ELR (cell line): ENCODE data around the gene EIF4G3.
"Not testable (repeated sequence)": the region's sequence is repeated elsewhere in the genome, so short reads cannot be mapped to it uniquely, and the experiment has no call there.

Experiments
- DNase-seq: peaks from one replicate; pipeline ENCODE4 v3.0.0-alpha.2; 2015; ENCODE audit warnings: low read depth

Gene EIF4G3

GRCh38 chr1:21030181-21030580, 146.5 kb downstream of the EIF4G3 start:
- no peak for DNase-seq

GRCh38 chr1:21028520-21029145, 148.1 kb downstream of the EIF4G3 start:
- no peak for DNase-seq

- no peak for DNase-seq
Measured at GRCh38 chr1:21027805-21028204, 148.9 kb downstream of the EIF4G3 start.

DNA sequence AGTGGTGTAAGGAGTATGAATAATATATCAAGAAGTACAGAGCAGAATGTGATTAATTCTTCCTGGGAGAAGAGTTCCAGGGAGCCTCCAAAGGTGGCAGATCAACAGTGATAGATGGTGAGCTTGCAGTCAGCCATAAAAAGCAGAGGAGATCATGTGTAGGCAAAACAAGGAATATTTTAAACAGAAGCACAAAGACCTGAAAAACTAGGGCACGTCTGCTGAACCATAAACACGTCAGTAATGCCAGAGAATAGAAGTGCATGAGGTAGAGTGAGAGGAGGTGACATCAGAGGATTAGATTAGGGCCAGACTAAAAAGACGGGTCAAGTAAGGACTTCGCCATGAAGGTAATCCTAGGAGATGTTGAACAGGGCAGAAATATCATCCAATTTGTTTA, 151.8 kb downstream of the EIF4G3 start:
- no peak for DNase-seq

DNA sequence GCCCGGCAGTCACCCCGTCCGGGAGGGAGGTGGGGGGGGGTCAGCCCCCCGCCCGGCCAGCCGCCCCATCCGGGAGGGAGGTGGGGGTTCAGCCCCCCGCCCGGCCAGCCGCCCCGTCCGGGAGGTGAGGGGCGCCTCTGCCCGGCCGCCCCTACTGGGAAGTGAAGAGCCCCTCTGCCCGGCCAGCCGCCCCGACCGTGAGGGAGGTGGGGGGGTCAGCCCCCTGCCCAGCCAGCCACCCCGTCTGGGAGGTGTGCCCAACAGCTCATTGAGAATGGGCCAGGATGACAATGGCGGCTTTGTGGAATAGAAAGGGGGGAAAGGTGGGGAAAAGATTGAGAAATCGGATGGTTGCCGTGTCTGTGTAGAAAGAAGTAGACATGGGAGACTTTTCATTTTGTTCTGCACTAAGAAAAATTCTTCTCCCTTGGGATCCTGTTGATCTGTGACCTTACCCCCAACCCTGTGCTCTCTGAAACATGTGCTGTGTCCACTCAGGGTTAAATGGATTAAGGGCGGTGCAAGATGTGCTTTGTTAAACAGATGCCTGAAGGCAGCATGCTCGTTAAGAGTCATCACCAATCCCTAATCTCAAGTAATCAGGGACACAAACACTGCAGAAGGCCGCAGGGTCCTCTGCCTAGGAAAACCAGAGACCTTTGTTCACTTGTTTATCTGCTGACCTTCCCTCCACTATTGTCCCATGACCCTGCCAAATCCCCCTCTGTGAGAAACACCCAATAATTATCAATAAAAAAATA, 152.4 kb downstream of the EIF4G3 start:
- not testable (repeated sequence) for DNase-seq

DNA sequence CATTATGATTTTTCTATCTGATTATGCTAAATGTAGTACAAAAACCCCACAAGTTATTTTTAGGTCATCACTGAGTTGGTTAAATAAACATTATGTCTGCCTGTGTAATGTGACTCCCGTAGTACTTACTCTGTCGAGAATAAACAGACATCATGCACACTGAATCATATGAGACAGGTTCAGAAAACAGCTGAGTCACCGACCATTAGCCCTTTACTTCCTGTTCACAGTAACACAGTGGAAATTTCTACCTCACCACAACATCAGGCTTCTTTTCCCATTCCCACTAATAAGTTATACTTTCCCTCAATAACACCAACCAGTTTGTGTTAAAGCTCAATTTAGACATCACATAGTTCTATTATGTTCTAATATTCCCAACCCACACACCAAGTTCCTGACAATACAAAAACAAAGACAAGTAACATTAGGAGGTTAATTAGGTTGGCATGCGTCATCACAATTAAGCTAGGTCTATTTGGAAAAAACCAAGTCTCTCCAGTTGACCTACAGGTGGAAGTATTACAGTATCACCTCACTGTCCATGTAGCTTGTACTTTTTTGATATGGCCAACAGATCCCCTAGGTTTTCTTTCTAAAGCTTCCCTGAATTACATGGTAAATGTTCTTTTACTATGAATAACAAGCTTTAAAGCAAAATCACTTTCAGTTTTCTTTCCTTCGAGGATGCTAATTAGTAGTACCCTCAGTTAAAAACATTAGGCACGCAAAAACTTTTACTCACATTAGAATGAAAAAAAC, 154.2 kb downstream of the EIF4G3 start:
- peak; percentile 97 for DNase-seq

- no peak for DNase-seq
Measured at GRCh38 chr1:21021311-21021710, 155.4 kb downstream of the EIF4G3 start.

- DNase-seq = no peak
Measured at GRCh38 chr1:21020151-21020550, 156.5 kb downstream of the EIF4G3 start.

- no peak for DNase-seq
Measured at GRCh38 chr1:21018673-21019072, 158.0 kb downstream of the EIF4G3 start.

DNA sequence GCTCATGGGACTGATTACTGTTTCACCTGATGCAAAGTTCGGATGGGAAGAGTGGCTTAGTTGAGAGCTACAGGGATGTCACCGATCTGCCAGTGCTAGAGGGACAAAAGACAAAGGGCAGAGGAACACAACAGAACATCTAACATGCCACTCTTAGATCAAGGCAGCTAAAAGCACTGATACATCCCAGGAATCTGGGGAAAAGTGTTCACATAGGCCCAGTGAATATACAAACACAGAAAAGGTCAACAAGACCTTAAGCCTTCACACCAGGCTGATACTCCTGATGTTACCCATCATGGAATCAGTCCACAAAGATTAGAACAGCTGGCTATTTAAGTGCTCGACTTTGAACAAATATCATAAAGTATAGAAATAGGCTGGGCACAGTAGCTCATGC, 163.2 kb downstream of the EIF4G3 start:
- DNase-seq = no peak

DNA sequence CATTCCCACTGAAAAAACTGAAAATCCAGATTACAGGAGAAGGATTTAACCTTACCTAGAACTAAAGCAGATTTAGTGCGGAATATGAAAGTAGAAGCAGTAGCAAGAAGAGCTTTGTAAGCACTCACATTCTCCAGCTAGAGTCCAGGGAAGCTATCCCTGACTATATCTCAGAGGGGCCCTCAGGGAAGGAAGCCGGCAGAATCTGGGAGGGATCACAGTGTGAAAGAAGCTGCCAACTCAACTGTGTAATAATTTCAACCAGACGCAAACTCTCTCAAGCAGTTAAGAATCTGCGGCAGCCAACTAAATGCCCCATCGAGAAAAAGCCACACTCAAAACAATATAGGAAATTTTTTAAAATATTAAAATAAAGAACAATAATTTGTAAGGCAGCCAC, 163.8 kb downstream of the EIF4G3 start:
- no peak for DNase-seq

GRCh38 chr1:21007876-21008275, 168.8 kb downstream of the EIF4G3 start:
- no peak for DNase-seq

GRCh38 chr1:21005466-21006239, 171.0 kb downstream of the EIF4G3 start:
- DNase-seq = no peak

GRCh38 chr1:21003281-21004045, 173.2 kb downstream of the EIF4G3 start:
- DNase-seq = no peak

GRCh38 chr1:21001042-21001441, 175.7 kb downstream of the EIF4G3 start:
- DNase-seq = no peak

- DNase-seq = no peak
Measured at GRCh38 chr1:21000245-21000594, 176.5 kb downstream of the EIF4G3 start.

- no peak for DNase-seq
Measured at GRCh38 chr1:20999525-21000244, 177.0 kb downstream of the EIF4G3 start.

DNA sequence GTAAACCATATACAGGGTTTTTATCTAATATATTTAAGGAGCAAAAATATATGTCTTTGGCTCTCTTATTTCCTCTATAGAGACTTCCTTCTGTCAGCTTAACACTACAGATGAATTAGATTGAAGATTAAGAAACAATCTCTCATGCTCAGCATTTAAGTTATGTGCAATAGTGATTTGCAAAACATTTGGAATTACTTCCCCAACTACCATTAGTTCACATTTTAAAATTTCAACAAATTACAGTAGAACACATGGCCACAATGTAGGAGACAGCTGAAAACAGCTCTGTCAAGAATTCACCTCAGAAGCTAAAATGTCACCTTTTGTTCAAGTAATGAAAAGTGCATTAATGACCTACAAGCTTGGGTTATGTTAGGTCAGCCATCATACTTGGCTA, 177.9 kb downstream of the EIF4G3 start:
- DNase-seq = no peak

- no peak for DNase-seq
Measured at GRCh38 chr1:20997602-20998224, 179.0 kb downstream of the EIF4G3 start.

DNA sequence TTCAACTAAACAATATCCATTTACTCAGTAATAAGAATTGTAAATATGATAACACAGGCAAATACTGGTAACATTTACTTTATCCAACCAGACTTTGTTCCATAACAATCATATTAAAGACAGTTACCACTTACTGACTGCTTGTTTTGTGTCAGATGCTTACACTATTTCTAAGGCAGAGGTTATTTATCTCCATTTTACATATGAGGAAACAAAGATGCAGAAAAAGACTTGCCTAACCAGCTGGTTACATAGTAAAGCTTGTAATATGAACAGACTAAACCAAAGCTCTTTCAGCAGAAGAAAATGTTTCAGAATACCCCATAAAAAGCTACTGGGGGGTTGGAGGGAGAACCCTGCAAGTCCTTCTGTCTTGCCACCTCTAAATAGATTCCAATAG, 180.1 kb downstream of the EIF4G3 start:
- no peak for DNase-seq
